Measurements from ENCODE around the gene NCK1. TPM values are rescaled to one million over a fixed set of nuclear protein-coding genes. Genes with fewer than 3 reads are reported as not detected.
A peak's percentile ranks its signal among the peaks of the same experiment; 100 is the strongest.

NCK1 gene
- polyA plus RNA-seq, 2 of the 4 experiments (the other 2 are of a cell fraction): 30.2 to 60.8 TPM

GRCh38 chr3:136839556-136839931, 22.5 kb upstream of the NCK1 start (continued):
- no peak for TF ChIP-seq CTCF (IDR thresholded peaks at IDR 0.05)
- no peak for TF ChIP-seq ZC3H11A (IDR thresholded peaks at IDR 0.05)
- no peak for TF ChIP-seq SMC3 (IDR thresholded peaks at IDR 0.05)
- no peak for TF ChIP-seq FOSB (CRISPR knock-in tag; IDR thresholded peaks at IDR 0.05)
- TF ChIP-seq HOXB13 (CRISPR knock-in tag; IDR thresholded peaks at IDR 0.05; ENCODE audit: low read depth): no peak
- TF ChIP-seq NFE2L2 (conservative IDR thresholded peaks at IDR 0.05; ENCODE audit: low read length): no peak

- WGBS (ENCODE audit: missing lambda C conversion rate): 76% methylated on average over 2 of the region's 2 CpGs
- TF ChIP-seq RAD21 (conservative IDR thresholded peaks at IDR 0.05 in 1 of 2, IDR thresholded peaks at IDR 0.05 in 1 of 2) (no peak), ESRRA (IDR thresholded peaks at IDR 0.05; ENCODE audit: borderline replicate concordance, low read length) (no peak), FOSB (CRISPR knock-in tag; IDR thresholded peaks at IDR 0.05) (no peak)
- no peak overlapping the region for H3K4me3 ChIP-seq
- ATAC-seq: no peak
- no peak overlapping the region for H3K4me2 ChIP-seq
- CTCF ChIA-PET: no interaction called here
- no peaks in the 10 kb centered on the region for H3K9me3 ChIP-seq
- peak overlapping the region in 1 of 2 experiments; percentile 24; a peak in 1 of 6 replicates for H3K27ac ChIP-seq
- POLR2A ChIA-PET: interaction anchor here (1.7 to 2.3 kb wide), 2 partner anchors 21 to 88 kb away, joined by 7 to 15 read pairs; partner anchors contain the start of genes NCK1 and STAG1
- no peak for FAIRE-seq
- no peak for DNase-seq (ENCODE audit: low read depth in 1 of 2, low spot score in 1 of 2)
- H3K4me1 ChIP-seq: peaks cover 37% of the 10 kb centered on the region
Measured at GRCh38 chr3:136840252-136840651, 21.8 kb upstream of the NCK1 start.

- no peak for FAIRE-seq
- CTCF ChIA-PET: interaction anchor here (2.2 kb wide), 1 partner anchor 172 kb away, joined by 6 read pairs; no protein-coding TSS in a partner anchor
- WGBS (ENCODE audit: missing lambda C conversion rate): 86% methylated on average over 1 of the region's 1 CpG
Measured at GRCh38 chr3:136842294-136842693, 19.7 kb upstream of the NCK1 start.

GRCh38 chr3:136844724-136845123, 17.3 kb upstream of the NCK1 start:
- no peak for ATAC-seq
- Histone ChIP-seq H3K9me3 (no peaks in the 10 kb centered on the region), H3K4me3 (no peak overlapping the region), H3K27ac (no peak overlapping the region), H3K4me2 (no peak overlapping the region), H3K4me1 (peaks cover under 1% of the 10 kb centered on the region; the same call in 1 of the 3 replicates)
- TF ChIP-seq CBX8 (IDR thresholded peaks at IDR 0.05) (no peak), HDAC2 (IDR thresholded peaks at IDR 0.05) (no peak), TFCP2L1 (CRISPR knock-in tag; IDR thresholded peaks at IDR 0.05) (no peak), MAZ (IDR thresholded peaks at IDR 0.05; ENCODE audit: borderline replicate concordance, low read depth, low read length) (no peak), RCOR1 (IDR thresholded peaks at IDR 0.05; ENCODE audit: low read depth, low read length) (no peak), ZNF302 (CRISPR knock-in tag; IDR thresholded peaks at IDR 0.05) (no peak), HES2 (IDR thresholded peaks at IDR 0.05) (no peak), ATOH8 (CRISPR knock-in tag; IDR thresholded peaks at IDR 0.05; ENCODE audit: low read depth) (no peak), ZSCAN20 (CRISPR knock-in tag; IDR thresholded peaks at IDR 0.05) (no peak), FOSB (CRISPR knock-in tag; IDR thresholded peaks at IDR 0.05) (no peak), E2F6 (IDR thresholded peaks at IDR 0.05; ENCODE audit: borderline replicate concordance, low read depth) (no peak), MYC (IDR thresholded peaks at IDR 0.05; ENCODE audit: borderline replicate concordance, low read length) (no peak), JUNB (IDR thresholded peaks at IDR 0.05) (no peak), ELK1 (IDR thresholded peaks at IDR 0.05; ENCODE audit: low read depth, low read length) (no peak), PBX3 (IDR thresholded peaks at IDR 0.05) (no peak)
- no peak for DNase-seq (ENCODE audit: low read depth in 1 of 2, low spot score in 1 of 2)
- no peak for FAIRE-seq
- ChIA-PET POLR2A (no interaction called here), CTCF (interaction anchor here (0.6 to 1.2 kb wide), 2 partner anchors 169 to 175 kb away, joined by 3 read pairs; no protein-coding TSS in a partner anchor)
- 100% methylated on average over 1 of the region's 1 CpG for WGBS (ENCODE audit: missing lambda C conversion rate)

More at GRCh38 chr3:136842294-136842693, 19.7 kb upstream of the NCK1 start:
- no peak overlapping the region for H3K4me2 ChIP-seq
- TF ChIP-seq ZC3H11A (IDR thresholded peaks at IDR 0.05) (no peak), RCOR1 (IDR thresholded peaks at IDR 0.05; ENCODE audit: low read depth, low read length) (no peak)
- no peak overlapping the region for H3K4me3 ChIP-seq
- no peak for DNase-seq (ENCODE audit: low read depth in 1 of 2, low spot score in 1 of 2)
- no peak overlapping the region for H3K27ac ChIP-seq
- H3K9me3 ChIP-seq: no peaks in the 10 kb centered on the region
- POLR2A ChIA-PET: no interaction called here
- peaks cover 22% of the 10 kb centered on the region for H3K4me1 ChIP-seq
- ATAC-seq: no peak

Measured in A549 (cell line).